Stimulated activated CD8-positive, alpha-beta memory T cell treated with anti-CD3 and anti-CD28 coated beads, Interleukin-12 subunit alpha, Interleukin-12 subunit beta, amount 100 ng/mL, for 24 hours (primary cell): ENCODE data around the gene BMPR1B.
"Not testable (repeated sequence)": the region's sequence is repeated elsewhere in the genome, so short reads cannot be mapped to it uniquely, and the experiment has no call there.

ENCODE experiments used
- DNase-seq: peaks from one replicate; pipeline ENCODE4 v3.0.0-alpha.2; 2020; ENCODE audit errors: extremely low read depth

BMPR1B gene

DNA sequence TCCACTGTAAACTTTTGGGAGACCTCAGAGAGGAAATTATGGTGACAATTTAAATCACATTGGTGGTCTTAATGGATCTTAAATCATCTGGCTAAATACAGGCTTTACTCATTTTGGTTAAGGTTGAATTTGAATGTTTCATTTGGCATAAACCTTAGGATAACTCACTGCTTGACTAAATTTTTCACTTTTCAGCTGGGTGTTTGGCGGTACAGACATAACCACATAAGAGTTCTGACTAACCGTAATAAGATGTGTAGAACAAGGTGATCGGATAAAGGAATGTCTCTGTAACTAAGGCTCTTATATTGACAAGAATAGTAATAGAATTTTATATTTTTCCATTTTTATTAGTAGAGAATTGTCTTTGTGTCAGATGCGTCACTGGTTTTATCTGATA, 281.0 kb downstream of the BMPR1B start:
- DNase-seq, result no peak

- no peak for DNase-seq
These were observed 286.6 kb downstream of the BMPR1B start for GRCh38 chr4:95044324-95044837.

- DNase-seq, result no peak
These were observed 287.7 kb downstream of the BMPR1B start for GRCh38 chr4:95045429-95045828.

DNA sequence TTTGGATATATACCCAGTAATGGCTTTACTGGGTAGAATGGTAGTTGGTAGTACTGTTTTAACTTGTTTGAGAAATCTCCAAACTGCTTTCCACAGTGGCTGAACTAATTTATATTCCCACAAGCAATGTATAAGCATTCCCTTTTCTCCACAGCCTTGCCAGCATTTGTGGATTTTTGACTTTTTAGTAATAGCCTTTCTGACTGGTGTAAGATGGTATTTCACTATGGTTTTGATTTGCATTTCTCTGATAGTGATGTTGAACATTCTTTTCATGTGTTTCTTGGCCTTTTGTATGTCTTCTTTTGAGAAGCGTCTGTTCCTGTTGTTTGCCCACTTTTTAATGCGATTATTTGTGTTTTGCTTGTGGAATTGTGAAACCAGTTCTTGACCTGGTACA, 290.5 kb downstream of the BMPR1B start:
- no peak for DNase-seq

GRCh38 chr4:95049551-95050233, 291.9 kb downstream of the BMPR1B start:
- DNase-seq, result no peak

- DNase-seq, result no peak
These were observed 293.4 kb downstream of the BMPR1B start for GRCh38 chr4:95050980-95051701.

GRCh38 chr4:95051702-95052020, 293.9 kb downstream of the BMPR1B start:
- no peak for DNase-seq

GRCh38 chr4:95058991-95059390, 301.2 kb downstream of the BMPR1B start:
- no peak for DNase-seq

DNA sequence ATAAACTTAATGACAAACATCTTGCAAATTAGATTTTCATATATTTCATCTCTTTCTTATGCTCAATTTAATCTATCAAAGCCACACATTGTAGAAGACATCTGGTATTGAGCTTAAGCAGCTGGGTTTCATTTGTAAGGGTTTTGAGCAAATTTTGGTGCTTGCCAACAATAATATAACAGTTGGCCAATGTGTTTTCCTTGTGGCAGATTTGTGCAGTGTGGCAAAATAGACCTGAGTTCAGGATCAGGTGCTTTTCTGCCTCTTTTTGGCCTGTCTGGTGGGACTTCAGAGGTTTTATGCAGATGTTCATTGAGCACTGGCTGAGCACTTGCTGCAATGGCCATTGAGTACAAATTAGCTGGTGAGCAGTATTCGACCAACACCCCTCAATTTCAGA, 301.9 kb downstream of the BMPR1B start:
- no peak for DNase-seq

GRCh38 chr4:95061220-95061619, 303.5 kb downstream of the BMPR1B start:
- no peak for DNase-seq

DNA sequence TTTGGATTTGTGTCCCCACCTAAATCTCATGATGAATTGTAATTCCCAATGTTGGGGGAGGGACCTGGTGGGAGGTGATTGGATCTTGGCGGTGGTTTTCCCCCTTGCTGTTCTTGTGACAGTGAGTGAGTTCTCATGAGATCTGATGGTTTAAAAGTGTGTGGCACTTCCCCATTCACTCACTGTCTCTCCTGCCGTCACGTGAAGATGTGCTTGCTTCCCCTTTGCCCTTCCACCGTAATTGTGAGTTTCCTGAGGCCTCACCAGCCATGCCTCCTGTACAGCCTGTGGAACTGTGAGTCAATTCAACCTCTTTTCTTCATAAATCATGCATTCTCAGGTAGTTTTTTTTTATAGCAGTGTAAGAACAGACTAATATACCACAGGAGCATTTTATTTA, 304.0 kb downstream of the BMPR1B start:
- not testable (repeated sequence) for DNase-seq

DNA sequence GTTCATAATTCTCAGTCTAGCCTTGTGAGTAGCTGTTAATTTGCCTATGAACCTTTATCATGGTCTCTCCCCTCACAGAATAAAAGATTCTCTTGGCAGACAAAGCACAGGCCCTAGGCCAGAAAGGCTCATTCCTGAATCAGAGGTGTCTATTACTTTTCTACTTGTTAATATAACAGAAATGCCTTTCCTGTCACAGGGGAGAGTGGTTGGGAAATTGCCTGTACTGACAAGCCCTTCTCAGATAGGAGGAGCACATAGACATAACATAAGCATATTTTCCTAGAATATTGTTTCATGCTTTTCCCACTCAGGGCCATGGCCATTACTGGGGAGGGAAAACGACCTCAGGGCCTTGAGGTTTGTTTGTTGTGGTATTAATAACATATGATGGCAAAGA, 308.3 kb downstream of the BMPR1B start:
- DNase-seq, result no peak

- no peak for DNase-seq
These were observed 310.6 kb downstream of the BMPR1B start for GRCh38 chr4:95068401-95068800.

DNA sequence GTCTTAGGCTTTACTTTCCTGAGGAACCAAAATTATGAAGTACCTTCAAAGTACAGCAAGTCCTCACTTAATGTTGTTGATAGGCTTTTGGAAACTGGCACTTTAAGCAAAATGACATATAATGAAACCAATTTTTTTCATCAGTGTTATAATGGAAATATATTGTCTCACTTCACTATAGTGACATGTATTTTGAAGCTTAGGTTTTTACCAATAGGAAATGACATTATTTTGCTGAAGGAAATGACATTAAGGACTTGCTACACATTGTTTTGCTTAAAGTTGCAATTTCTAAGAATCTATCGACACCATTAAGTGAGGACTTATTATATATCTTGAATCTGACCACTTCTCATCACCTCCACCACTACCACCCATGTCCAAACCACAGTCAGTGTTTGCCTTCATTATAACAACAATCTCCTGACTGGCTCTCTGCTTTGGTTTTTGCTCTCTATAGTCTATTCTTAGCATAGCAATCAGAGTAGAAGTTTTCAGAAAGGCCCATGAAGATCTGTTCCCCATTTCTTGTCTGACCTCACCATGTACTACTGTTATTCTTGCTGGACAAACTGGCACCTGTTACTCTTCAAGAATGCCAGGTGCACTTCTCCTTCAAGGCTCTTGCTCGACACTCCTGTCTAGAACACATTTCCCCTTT, 311.2 kb downstream of the BMPR1B start:
- no peak for DNase-seq

- no peak for DNase-seq
These were observed 314.1 kb downstream of the BMPR1B start for GRCh38 chr4:95071851-95072250.

- no peak for DNase-seq
These were observed 315.9 kb downstream of the BMPR1B start for GRCh38 chr4:95073646-95074045.

DNA sequence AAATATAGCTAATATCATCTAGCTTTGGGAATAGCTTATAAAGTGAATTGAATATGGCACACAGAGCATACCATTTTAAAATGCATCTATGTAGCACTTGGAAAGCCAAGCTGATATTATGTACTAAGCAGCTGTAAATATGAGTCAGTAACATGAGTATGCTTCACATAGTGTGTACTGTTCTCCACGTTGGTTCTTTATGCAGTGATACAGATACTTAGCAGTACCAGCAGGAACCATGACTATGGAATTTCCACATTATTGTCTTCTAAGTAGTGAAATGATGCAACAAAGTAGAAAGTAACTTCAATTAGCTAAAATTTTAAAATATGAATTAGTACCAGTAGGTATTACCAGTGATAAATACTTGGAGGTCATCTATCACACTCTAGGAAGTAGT, 320.1 kb downstream of the BMPR1B start:
- DNase-seq, result no peak

- DNase-seq, result no peak
These were observed 323.2 kb downstream of the BMPR1B start for GRCh38 chr4:95080969-95081368.

GRCh38 chr4:95084584-95084983, 326.8 kb downstream of the BMPR1B start:
- no peak for DNase-seq

- no peak for DNase-seq
These were observed 327.5 kb downstream of the BMPR1B start for GRCh38 chr4:95085124-95085833.

- no peak for DNase-seq
These were observed 328.8 kb downstream of the BMPR1B start for GRCh38 chr4:95086551-95086950.
